NOMO-1 treated with DMSO at 0.1 percent for 48 hours (cell line): ENCODE measurements around the gene NKX6-2.
"Not testable (repeated sequence)": the region's sequence is repeated elsewhere in the genome, so short reads cannot be mapped to it uniquely, and the experiment has no call there.

Experiments used
- DNase-seq: peaks from one replicate; lab custom pipeline; 2025; ENCODE audit not compliant: unreplicated experiment; lab: John Stamatoyannopoulos, UW

NKX6-2 gene

GRCh38 chr10:132798403-132798802 lies 12.5 kb upstream of the NKX6-2 start:
- DNase-seq: no peak

DNA sequence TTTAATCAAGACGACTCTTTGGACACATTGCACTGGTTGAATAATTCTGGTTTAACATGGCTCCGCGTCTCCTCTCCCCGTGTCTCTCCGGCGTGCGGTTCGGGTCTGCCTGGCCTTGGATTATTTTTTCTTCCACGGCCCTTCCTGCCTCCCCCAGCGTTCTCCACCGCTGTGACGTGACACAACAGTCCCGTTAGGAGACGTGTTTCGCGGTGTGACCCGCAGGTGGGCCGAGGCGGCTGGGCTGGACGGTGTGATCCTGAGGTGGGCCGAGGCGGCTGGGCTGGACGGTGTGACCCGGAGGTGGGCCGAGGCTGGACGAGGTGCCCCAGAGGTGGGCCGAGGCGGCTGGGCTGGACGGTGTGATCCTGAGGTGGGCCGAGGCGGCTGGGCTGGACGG lies 12.0 kb upstream of the NKX6-2 start:
- DNase-seq: not testable (repeated sequence)

DNA sequence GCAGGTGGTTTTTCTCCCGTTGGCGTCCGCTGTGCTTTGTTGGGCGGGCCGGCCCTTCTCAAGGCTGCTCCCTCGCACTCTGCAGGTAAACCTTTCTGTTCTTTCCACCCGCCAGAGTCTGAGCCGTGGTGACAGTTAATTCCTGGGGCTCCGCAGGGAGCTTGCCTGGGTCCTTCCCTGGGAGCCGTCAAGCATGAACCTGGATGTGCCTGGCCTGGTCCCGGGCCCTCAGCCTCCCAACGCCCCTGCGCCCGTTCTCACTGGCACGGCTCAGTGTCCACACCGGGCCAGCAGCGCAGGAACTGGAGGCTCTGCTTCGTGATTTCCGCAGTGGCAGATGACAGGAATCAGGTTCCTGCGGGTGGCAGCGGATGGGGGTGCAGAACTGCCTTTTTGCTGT lies 10.9 kb upstream of the NKX6-2 start:
- DNase-seq: no peak

GRCh38 chr10:132793871-132794849 lies 8.2 kb upstream of the NKX6-2 start:
- no peak for DNase-seq

- DNase-seq: no peak
Observed at GRCh38 chr10:132793213-132793612, 7.3 kb upstream of the NKX6-2 start.

- no peak for DNase-seq
Observed at GRCh38 chr10:132792796-132793195, 6.8 kb upstream of the NKX6-2 start.

GRCh38 chr10:132792099-132792498 lies 6.2 kb upstream of the NKX6-2 start:
- DNase-seq: not testable (repeated sequence)

GRCh38 chr10:132790934-132791829 lies 5.2 kb upstream of the NKX6-2 start:
- DNase-seq: no peak

GRCh38 chr10:132790470-132790869 lies 4.5 kb upstream of the NKX6-2 start:
- no peak for DNase-seq

DNA sequence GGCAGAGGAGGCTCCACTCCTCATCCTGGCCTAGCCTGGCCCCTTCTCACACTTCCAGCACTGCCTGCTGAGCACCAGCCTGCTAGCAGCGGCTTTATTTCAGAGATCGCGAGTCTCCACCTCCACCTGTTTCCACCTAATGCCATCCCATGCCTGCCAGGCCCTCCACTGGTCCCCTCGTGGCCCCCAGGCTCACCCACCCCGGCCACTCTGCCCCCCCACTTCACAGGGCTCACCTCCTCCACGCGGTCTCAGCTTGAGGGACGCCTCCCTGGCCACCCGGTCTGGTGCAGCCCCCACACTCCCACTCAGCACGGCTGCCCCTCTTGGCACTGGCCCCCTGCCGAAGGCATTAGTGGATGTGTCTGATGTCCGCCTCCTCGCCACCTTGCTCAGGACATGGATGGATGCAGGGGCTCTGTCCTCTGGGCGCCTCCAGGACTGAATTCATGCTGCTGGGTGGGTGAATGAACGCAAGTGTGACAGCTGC lies 3.8 kb upstream of the NKX6-2 start:
- DNase-seq: no peak

DNA sequence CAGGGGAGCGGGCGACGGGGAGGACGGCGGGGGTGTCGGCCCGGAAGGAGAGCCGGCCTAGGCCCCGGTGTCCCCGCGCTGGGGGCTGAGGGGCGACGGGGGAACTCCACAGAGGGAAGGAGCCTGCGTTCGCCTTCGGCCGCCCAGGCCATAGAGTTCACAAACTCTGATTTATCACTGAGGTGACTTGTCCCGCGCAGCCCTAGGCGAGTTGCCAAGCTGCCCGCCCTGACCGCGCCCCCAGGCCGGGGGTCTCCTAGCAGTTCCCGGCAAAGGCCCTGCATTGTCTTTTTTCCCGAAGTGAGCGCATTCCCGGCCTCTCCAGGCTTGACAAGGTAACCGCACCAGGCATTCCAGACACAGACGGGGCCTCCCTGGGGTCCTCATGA lies 2.9 kb upstream of the NKX6-2 start:
- no peak for DNase-seq

GRCh38 chr10:132788180-132788830 lies 2.4 kb upstream of the NKX6-2 start:
- no peak for DNase-seq

DNA sequence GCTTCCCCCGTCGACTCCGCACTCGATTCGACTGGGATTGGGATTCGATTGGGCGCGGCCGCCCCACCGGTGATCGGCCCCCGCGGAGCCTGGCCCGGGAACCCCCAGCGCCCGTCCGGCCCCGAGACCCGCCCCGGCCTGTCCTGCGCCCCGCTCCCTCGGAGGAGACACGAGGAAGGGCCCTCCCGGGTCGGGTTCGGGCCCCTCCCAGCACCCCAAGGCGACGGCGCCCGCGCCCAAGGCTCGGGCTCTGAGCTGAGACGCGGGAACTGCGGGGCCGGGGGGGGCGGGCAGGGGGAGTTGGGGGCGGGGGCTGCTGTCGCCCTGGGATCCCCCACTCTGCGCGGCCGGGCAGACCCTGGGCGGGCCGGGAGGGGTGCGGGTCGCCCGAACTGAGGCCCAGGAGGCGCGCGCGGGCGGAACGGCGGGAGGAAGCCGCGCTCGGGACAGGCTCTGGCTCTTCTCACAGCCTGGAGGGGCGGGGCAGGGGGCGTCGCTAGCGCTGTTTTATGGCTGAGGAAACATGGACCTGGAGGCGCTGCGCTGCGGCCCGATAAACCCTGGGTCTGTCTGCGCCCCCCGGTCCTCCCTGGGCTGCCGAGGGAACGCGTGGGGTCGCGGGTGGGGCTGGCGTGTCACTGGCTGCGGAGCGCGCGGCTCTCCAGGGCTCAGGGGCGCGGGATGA lies 1.7 kb upstream of the NKX6-2 start:
- DNase-seq: no peak

DNA sequence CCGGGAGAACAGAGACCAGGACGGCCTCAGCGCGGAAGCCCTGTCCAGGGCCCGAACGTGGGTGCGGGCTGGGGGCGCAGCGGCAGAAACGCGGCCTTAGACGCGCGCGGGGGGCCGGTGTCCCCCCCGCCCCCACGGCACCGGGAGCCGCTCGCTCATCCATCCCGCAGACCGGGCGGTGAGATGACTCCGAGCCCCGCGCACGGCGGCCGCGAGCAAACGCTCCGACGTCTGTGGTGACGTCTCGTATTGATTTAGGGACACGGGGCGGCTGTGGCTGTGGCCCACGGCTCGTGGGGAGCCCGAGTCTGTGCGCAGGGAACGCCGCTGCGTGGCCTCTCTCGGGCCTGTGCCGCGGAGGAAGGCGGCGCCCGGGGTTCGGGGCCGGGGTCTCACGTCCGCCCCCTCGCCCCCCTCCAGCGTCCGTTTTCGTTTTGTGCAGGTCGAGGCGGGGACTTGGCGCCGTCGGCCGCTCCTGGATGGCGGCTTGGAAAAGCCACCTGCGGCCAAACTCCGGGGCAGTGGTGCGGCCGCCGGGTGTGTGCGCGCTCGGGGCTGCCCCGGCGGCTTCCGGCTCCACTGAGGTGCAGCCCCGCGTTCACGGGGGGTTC lies 1.0 kb upstream of the NKX6-2 start:
- no peak for DNase-seq

DNA sequence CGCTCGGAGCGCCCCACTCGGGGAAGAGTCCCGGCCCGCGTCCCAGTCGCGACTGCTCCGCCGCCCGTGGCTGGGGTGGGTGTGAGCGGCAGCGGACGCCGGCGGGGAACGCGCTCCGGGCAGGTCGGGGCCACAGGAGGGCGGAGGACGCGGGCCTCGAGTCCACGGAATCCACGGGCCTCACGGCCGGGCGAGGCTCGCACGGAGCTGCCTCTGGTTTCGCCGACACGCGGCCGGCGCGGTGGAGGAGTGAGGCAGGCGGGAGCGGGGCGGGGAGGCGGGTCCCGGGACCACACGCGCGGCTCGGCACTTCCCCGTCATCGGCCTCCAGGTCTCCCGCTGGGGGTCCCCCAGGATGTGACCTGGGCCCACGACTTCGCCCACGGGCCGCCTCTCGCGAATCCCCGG lies 533 bp upstream of the NKX6-2 start:
- DNase-seq: no peak

- DNase-seq: no peak
Observed at GRCh38 chr10:132784866-132785722, 853 bp downstream of the NKX6-2 start.

DNA sequence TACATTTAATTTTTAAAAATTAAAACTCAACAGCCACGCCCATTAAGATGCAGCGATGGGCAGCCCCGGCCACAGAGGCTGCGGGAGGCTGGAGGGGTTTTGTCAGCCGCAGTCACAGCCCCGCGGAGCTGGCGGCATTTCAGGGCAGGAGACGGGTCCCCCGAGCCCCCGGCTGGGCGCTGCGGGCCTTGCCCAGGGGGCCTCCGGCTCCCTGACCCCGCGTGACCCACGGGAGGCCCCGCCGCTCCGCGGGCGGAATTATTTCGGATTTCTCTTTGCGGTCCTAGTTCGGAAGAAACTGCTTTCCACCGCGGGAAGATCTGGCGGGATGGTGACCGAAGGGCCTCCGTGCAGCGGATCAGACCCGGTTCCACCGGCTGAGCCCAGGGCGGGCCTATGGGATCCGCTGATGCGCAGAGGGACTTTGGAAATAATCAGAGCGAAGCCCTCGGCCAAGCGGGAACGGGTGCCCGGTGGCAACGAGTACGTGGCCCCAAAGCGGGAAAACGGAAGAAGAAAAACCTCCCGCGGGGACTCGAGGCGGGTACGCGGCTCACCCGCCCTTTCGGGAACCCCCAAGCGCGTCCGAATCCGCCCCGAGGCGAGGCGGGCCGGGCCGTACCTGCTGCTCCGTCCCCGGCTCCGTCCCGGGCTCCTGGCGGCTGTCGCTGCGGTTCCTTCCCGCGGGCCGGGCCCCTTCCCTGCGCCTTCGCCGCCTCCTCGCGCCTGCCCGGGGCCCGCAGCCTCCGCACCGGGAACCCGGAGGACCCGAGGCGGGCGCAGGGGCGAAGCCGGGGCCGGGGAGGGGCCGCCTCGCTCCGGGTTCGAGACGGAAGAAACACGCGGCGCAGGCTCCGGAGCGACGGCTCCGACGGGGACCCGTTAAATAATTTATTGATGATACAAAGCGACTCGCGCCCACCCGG lies 1.7 kb downstream of the NKX6-2 start:
- DNase-seq: no peak
